Measurements from ENCODE around the gene PNPLA2.

The PNPLA2 gene

DNA sequence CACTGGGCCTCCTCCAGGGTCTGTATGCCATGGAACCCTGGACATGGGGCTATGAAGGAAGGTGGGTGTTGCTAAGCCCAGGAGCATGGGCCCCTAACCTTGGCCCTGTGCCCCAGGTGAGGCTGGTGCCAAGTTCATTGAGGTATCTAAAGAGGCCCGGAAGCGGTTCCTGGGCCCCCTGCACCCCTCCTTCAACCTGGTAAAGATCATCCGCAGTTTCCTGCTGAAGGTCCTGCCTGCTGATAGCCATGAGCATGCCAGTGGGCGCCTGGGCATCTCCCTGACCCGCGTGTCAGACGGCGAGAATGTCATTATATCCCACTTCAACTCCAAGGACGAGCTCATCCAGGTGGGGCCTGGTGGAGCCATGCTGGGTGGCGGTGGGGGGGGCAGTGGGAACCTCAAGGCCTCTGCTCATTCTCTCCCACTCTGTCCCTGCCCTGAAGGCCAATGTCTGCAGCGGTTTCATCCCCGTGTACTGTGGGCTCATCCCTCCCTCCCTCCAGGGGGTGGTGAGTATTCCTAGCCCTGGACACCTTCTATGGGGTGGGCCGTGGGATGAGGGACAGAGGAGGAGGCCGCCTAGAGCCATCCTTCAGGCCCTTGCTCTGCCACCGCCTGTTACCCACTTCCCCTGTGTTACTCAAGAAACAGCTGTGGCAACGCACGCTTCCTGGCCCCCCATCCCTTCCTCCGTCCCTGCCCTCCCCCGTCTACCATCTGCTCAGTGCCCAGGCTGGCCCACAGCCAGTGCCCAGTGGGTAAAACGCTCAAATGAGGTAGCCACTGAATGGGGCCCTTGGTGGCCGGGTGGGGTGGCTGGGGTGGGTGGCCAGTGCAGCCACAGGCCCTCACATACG lies 3.0 kb downstream of the PNPLA2 start:
- Histone ChIP-seq H3K4me1 (ENCODE audit: control insufficient read depth, insufficient read depth, low read length) (peaks cover 3% of the 10 kb centered on the region; the same call in 1 of the 2 replicates), H3K27me3 (ENCODE audit: control insufficient read depth, insufficient read depth, low read length) (no peaks in the 10 kb centered on the region), H3K36me3 (ENCODE audit: control insufficient read depth, insufficient read depth, low read length) (peaks cover 11% of the 10 kb centered on the region; the same call in 1 of the 2 replicates), H3K27ac (ENCODE audit: low read length) (no peak overlapping the region), H3K9me3 (ENCODE audit: control insufficient read depth, insufficient read depth, low read length) (no peaks in the 10 kb centered on the region), H3K4me3 (ENCODE audit: low read length) (no peak overlapping the region)
- DNase-seq (ENCODE audit: low read depth, low spot score): no peak
- WGBS (ENCODE audit: insufficient coverage, insufficient read length): no CpG with 5 or more reads among the region's 22 CpGs

DNA sequence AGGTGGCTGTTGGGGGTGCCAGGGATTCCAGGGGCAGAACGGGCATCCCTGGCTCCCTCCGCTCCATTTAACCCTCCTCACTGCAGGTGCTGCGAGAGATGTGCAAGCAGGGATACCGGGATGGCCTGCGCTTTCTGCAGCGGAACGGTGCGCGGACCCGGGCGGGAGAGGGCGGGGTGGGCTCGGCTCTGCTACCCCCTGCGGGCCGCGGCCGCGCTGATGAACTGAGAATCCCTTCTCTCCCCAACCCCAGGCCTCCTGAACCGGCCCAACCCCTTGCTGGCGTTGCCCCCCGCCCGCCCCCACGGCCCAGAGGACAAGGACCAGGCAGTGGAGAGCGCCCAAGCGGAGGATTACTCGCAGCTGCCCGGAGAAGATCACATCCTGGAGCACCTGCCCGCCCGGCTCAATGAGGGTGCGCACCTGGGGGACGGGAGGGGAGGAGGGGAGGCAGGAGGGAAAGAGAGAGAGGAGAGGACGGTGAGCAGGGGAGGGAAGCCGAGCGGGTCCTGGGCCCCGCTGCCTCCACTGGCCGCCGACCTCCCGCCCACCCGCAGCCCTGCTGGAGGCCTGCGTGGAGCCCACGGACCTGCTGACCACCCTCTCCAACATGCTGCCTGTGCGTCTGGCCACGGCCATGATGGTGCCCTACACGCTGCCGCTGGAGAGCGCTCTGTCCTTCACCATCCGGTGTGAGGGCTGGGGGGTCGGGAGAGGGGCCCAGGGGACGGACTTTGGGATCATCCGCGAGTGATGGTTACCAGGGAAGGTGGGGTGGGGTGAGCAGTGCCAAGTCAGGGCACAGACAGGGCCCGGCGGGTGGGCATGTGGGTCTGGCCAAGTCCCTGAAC lies 5.0 kb downstream of the PNPLA2 start:
- H3K27ac ChIP-seq (ENCODE audit: low read length): no peak overlapping the region
- no peaks in the 10 kb centered on the region for H3K27me3 ChIP-seq (ENCODE audit: control insufficient read depth, insufficient read depth, low read length)
- DNase-seq (ENCODE audit: low read depth, low spot score): no peak
- H3K4me1 ChIP-seq (ENCODE audit: control insufficient read depth, insufficient read depth, low read length): peaks cover 7% of the 10 kb centered on the region
- H3K9me3 ChIP-seq (ENCODE audit: control insufficient read depth, insufficient read depth, low read length): no peaks in the 10 kb centered on the region
- H3K4me3 ChIP-seq (ENCODE audit: low read length): no peak overlapping the region
- H3K36me3 ChIP-seq (ENCODE audit: control insufficient read depth, insufficient read depth, low read length): peaks cover 11% of the 10 kb centered on the region; the same call in 1 of the 2 replicates
- no CpG with 5 or more reads among the region's 53 CpGs for WGBS (ENCODE audit: insufficient coverage, insufficient read length)

DNA sequence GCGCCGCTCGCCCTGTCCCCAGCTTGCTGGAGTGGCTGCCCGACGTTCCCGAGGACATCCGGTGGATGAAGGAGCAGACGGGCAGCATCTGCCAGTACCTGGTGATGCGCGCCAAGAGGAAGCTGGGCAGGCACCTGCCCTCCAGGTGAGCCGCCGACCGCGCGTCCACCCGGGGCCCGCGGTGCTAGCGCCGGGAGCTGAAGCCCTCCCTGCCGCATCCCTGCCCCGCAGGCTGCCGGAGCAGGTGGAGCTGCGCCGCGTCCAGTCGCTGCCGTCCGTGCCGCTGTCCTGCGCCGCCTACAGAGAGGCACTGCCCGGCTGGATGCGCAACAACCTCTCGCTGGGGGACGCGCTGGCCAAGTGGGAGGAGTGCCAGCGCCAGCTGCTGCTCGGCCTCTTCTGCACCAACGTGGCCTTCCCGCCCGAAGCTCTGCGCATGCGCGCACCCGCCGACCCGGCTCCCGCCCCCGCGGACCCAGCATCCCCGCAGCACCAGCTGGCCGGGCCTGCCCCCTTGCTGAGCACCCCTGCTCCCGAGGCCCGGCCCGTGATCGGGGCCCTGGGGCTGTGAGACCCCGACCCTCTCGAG lies 5.7 kb downstream of the PNPLA2 start:
- Histone ChIP-seq H3K4me1 (ENCODE audit: control insufficient read depth, insufficient read depth, low read length) (peaks cover 13% of the 10 kb centered on the region), H3K36me3 (ENCODE audit: control insufficient read depth, insufficient read depth, low read length) (peaks cover 11% of the 10 kb centered on the region; the same call in 1 of the 2 replicates), H3K4me3 (ENCODE audit: low read length) (no peak overlapping the region), H3K9me3 (ENCODE audit: control insufficient read depth, insufficient read depth, low read length) (no peaks in the 10 kb centered on the region), H3K27me3 (ENCODE audit: control insufficient read depth, insufficient read depth, low read length) (no peaks in the 10 kb centered on the region), H3K27ac (ENCODE audit: low read length) (no peak overlapping the region)
- no CpG with 5 or more reads among the region's 59 CpGs for WGBS (ENCODE audit: insufficient coverage, insufficient read length)
- no peak for DNase-seq (ENCODE audit: low read depth, low spot score)

DNA sequence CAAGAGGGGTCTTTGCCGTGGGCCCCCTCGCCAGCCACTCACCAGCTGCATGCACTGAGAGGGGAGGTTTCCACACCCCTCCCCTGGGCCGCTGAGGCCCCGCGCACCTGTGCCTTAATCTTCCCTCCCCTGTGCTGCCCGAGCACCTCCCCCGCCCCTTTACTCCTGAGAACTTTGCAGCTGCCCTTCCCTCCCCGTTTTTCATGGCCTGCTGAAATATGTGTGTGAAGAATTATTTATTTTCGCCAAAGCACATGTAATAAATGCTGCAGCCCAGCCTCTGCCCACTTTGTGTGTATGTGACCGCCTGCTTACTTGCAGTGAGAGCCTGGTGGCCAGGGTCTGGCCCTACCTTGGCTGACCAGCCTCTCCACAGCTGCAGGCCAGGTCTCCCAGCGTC lies 6.2 kb downstream of the PNPLA2 start:
- WGBS (ENCODE audit: insufficient coverage, insufficient read length): no CpG with 5 or more reads among the region's 11 CpGs
- no peak overlapping the region for H3K4me3 ChIP-seq (ENCODE audit: low read length)
- H3K27ac ChIP-seq (ENCODE audit: low read length): no peak overlapping the region
- H3K36me3 ChIP-seq (ENCODE audit: control insufficient read depth, insufficient read depth, low read length): peaks cover 11% of the 10 kb centered on the region; the same call in 1 of the 2 replicates
- H3K4me1 ChIP-seq (ENCODE audit: control insufficient read depth, insufficient read depth, low read length): peaks cover 15% of the 10 kb centered on the region
- no peaks in the 10 kb centered on the region for H3K27me3 ChIP-seq (ENCODE audit: control insufficient read depth, insufficient read depth, low read length)
- no peak for DNase-seq (ENCODE audit: low read depth, low spot score)
- no peaks in the 10 kb centered on the region for H3K9me3 ChIP-seq (ENCODE audit: control insufficient read depth, insufficient read depth, low read length)

DNA sequence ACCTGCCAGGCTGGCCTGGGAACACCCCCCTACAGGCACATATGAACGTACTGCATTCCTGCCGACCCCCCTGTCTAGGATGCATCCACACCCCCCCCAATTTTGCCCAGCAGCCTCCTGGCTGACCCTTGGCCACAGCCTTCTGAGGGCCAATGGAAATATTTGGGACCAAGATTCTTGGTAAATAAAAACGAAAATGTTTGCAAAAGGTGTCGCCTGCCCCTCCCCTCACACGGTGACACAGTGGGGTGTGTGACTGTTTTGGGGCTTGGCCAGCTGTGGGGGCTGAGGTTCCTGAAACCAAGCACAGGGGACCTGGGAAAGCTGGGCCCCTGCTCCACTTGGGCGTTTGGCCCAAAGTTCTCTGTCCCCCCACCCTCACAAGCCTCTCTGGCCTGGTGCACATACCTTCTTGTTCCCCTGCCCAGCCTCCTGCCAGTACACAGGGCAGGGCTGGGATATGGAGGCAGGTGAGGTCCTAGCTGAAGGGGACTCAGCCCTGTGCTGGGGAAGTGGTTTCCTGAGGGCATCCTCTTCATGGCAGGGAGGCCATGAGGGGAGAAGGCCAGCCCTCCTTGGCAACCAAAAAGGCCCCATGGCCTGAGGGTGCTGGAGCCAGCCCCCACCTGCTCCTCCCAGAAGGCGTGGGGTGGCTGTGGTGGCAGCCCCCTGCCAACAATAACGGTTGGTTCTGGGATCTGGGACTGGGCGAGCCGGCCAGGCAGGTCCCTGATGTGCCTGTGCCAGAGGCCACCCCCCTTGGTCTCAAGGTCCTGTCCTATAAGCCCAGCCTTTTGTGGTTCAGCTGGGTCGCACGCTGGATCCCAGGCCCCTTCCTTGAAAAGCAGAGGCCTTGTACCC lies 6.9 kb downstream of the PNPLA2 start:
- Histone ChIP-seq H3K4me1 (ENCODE audit: control insufficient read depth, insufficient read depth, low read length) (peaks cover 14% of the 10 kb centered on the region), H3K27me3 (ENCODE audit: control insufficient read depth, insufficient read depth, low read length) (no peaks in the 10 kb centered on the region), H3K9me3 (ENCODE audit: control insufficient read depth, insufficient read depth, low read length) (no peaks in the 10 kb centered on the region), H3K27ac (ENCODE audit: low read length) (no peak overlapping the region), H3K4me3 (ENCODE audit: low read length) (no peak overlapping the region), H3K36me3 (ENCODE audit: control insufficient read depth, insufficient read depth, low read length) (peaks cover 11% of the 10 kb centered on the region; the same call in 1 of the 2 replicates)
- WGBS (ENCODE audit: insufficient coverage, insufficient read length): no CpG with 5 or more reads among the region's 12 CpGs
- DNase-seq (ENCODE audit: low read depth, low spot score): no peak

DNA sequence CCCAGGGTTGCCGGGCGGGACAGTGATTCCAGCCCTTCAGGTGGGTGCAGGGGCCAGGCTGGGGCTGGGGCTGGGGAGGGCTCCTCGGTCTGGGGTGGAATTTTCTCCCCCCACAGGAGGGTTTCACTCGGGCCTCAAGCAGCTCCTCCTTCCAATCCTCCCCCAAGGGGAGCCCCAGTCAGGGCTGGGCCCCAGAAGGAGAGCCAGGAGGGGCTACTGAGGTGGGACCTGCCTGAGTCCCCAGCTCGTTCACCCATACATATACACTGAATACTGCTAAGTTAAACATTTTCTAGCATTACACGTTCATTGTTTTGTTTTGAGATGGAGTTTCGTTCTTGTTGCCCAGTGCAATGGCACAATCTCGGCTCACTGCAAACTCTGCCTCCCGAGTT lies 7.5 kb downstream of the PNPLA2 start:
- no peak for DNase-seq (ENCODE audit: low read depth, low spot score)
- Histone ChIP-seq H3K4me1 (ENCODE audit: control insufficient read depth, insufficient read depth, low read length) (peaks cover 16% of the 10 kb centered on the region), H3K9me3 (ENCODE audit: control insufficient read depth, insufficient read depth, low read length) (no peaks in the 10 kb centered on the region), H3K27me3 (ENCODE audit: control insufficient read depth, insufficient read depth, low read length) (0 out of 2 replicates have a peak, but pooled peaks cover 1% of the 10 kb centered on the region), H3K27ac (ENCODE audit: low read length) (no peak overlapping the region), H3K36me3 (ENCODE audit: control insufficient read depth, insufficient read depth, low read length) (peaks cover 9% of the 10 kb centered on the region; the same call in 1 of the 2 replicates), H3K4me3 (ENCODE audit: low read length) (no peak overlapping the region)
- no CpG with 5 or more reads among the region's 9 CpGs for WGBS (ENCODE audit: insufficient coverage, insufficient read length)

DNA sequence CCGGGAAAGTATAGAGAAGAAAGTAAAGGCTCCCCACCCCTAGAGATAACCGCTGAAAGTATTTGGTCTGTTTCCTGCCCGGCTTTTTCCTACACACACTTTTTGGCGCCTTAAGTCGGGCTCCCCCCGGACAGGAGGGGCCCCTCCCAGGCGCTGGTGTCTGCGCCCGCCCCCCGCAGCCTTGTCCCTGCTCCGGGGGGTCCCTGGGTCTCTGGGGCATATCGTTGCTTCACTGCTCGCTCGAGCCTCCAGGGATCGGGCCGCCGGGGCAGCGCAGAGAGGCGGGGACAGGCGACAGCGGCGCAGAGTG lies 8.1 kb downstream of the PNPLA2 start:
- peaks cover 9% of the 10 kb centered on the region; the same call in 1 of the 2 replicates for H3K36me3 ChIP-seq (ENCODE audit: control insufficient read depth, insufficient read depth, low read length)
- no CpG with 5 or more reads among the region's 22 CpGs for WGBS (ENCODE audit: insufficient coverage, insufficient read length)
- peaks cover 4% of the 10 kb centered on the region; the same call in 1 of the 2 replicates for H3K27me3 ChIP-seq (ENCODE audit: control insufficient read depth, insufficient read depth, low read length)
- no peaks in the 10 kb centered on the region for H3K9me3 ChIP-seq (ENCODE audit: control insufficient read depth, insufficient read depth, low read length)
- DNase-seq (ENCODE audit: low read depth, low spot score): no peak
- H3K4me3 ChIP-seq (ENCODE audit: low read length): peak overlapping the region; percentile 49; the same call in 1 of the 2 replicates
- no peak overlapping the region for H3K27ac ChIP-seq (ENCODE audit: low read length)
- H3K4me1 ChIP-seq (ENCODE audit: control insufficient read depth, insufficient read depth, low read length): peaks cover 16% of the 10 kb centered on the region

DNA sequence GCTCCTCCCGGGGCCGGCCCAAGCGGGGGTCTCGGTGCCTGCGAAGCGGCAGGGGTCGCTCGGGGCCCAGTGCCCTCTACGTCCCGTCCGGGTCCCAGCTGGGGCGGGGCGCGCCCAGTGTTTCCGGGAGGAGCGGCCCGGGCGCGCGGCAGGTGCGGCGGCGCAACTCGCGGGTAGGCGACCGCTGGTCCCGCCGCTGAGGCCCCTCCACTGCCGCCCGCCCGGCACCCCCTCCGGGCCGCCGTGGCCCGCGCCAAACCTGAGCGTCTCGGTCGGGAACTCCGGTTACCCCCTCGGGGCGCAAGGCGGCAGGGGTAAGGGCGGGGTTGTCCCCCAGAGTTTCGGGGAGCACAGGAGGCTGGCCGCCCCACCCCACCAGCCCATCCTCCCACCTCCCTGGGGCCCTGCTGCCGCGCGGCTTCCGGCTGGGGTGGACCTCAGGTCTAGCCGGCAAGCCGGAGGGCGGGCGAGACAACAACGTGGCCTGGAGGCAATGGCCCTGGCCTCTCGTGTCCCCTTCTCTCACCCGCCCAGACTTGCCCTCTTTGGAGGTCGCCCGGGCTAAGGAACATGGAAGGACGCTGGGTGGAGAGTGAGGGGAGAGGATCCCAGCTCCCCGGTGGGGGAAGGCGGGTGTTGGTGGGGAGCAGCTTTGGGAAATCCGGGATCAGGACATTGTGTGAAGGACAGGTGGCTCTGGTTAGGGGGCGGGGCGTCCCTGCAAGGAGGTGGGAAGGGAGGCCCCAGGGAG lies 8.6 kb downstream of the PNPLA2 start:
- Histone ChIP-seq H3K4me3 (ENCODE audit: low read length) (peak overlapping the region; percentile 49; the same call in 1 of the 2 replicates), H3K9me3 (ENCODE audit: control insufficient read depth, insufficient read depth, low read length) (no peaks in the 10 kb centered on the region), H3K4me1 (ENCODE audit: control insufficient read depth, insufficient read depth, low read length) (peaks cover 20% of the 10 kb centered on the region), H3K27me3 (ENCODE audit: control insufficient read depth, insufficient read depth, low read length) (peaks cover 6% of the 10 kb centered on the region; the same call in 1 of the 2 replicates), H3K27ac (ENCODE audit: low read length) (no peak overlapping the region), H3K36me3 (ENCODE audit: control insufficient read depth, insufficient read depth, low read length) (peaks cover 9% of the 10 kb centered on the region; the same call in 1 of the 2 replicates)
- no CpG with 5 or more reads among the region's 66 CpGs for WGBS (ENCODE audit: insufficient coverage, insufficient read length)
- DNase-seq (ENCODE audit: low read depth, low spot score): no peak

DNA sequence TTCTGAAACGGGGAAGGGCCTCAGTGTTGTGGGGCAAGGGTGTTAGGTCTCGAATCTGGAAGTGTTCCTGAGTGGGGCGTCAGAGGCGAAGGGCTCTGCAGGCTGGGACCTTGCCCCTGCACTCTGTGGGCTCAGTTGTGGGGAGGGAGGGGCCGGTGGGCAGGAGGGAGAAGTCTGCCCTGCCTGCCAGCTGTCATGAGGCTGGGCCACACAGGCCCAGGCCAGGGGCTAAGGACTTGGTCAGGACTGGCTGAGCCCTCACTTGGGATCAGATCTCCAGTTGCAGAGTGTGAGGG lies 9.1 kb downstream of the PNPLA2 start, which contains the start of gene CRACR2B:
TSS of gene CRACR2B (plus strand) at position 23 of the 296 bp plus-strand sequence. CDS start 689 bp downstream, outside the sequence.
- Histone ChIP-seq H3K27ac (ENCODE audit: low read length) (no peak within 1 kb of the TSS), H3K4me3 (ENCODE audit: low read length) (peak within 1 kb of the TSS; percentile 49; the same call in 1 of the 2 replicates), H3K9me3 (ENCODE audit: control insufficient read depth, insufficient read depth, low read length) (no peaks in the 10 kb centered on the region), H3K4me1 (ENCODE audit: control insufficient read depth, insufficient read depth, low read length) (peaks cover 21% of the 10 kb centered on the region), H3K36me3 (ENCODE audit: control insufficient read depth, insufficient read depth, low read length) (peaks cover 9% of the 10 kb centered on the region; the same call in 1 of the 2 replicates), H3K27me3 (ENCODE audit: control insufficient read depth, insufficient read depth, low read length) (peaks cover 6% of the 10 kb centered on the region; the same call in 1 of the 2 replicates)
- no peak for DNase-seq (ENCODE audit: low read depth, low spot score)
- no CpG with 5 or more reads among the region's 5 CpGs for WGBS (ENCODE audit: insufficient coverage, insufficient read length)

Measured in iPS DF 6.9 (cell line).